Sigmoid colon (tissue), 4 donors: ENCODE measurements around the gene ANGEL2.

Experiments
- POLR2AphosphoS5 ChIP-seq, 4 donors: sonication (generic); formaldehyde crosslinking; IDR thresholded peaks; one replicate each; pipeline ENCODE4 v1.6.1; 2017; ENCODE audit warnings: antibody characterized with exemption in 4 of 4
- TF ChIP-seq, protein P1 (sequence below), 4 experiments: fragments of 450-650 bp in 3 of 4; fragments of 200-600 bp in 1 of 4; IDR thresholded peaks; one replicate each; pipeline ENCODE4 v1.5.1; 2016 to 2019; ENCODE audit warnings: antibody characterized with exemption in 4 of 4, mild to moderate bottlenecking in 3 of 4, moderate library complexity in 2 of 4

GRCh38 chr1:212951126-212951946 is 64.3 kb downstream of the ANGEL2 start:
- TF ChIP-seq, protein P1, sequence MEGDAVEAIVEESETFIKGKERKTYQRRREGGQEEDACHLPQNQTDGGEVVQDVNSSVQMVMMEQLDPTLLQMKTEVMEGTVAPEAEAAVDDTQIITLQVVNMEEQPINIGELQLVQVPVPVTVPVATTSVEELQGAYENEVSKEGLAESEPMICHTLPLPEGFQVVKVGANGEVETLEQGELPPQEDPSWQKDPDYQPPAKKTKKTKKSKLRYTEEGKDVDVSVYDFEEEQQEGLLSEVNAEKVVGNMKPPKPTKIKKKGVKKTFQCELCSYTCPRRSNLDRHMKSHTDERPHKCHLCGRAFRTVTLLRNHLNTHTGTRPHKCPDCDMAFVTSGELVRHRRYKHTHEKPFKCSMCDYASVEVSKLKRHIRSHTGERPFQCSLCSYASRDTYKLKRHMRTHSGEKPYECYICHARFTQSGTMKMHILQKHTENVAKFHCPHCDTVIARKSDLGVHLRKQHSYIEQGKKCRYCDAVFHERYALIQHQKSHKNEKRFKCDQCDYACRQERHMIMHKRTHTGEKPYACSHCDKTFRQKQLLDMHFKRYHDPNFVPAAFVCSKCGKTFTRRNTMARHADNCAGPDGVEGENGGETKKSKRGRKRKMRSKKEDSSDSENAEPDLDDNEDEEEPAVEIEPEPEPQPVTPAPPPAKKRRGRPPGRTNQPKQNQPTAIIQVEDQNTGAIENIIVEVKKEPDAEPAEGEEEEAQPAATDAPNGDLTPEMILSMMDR (IDR thresholded peaks at IDR 0.05): no peak
- no peak for TF ChIP-seq POLR2AphosphoS5 (IDR thresholded peaks at IDR 0.05)
